GM12892 (cell line): Measurements from ENCODE around the gene HELZ2.

Experiments used
- POLR2A ChIP-seq: IDR thresholded peaks from 2 replicates; pipeline ENCODE4 v1.6.1; 2011; ENCODE audit warnings: low read depth, low read length, control low read depth
- POLR2AphosphoS5 ChIP-seq: IDR thresholded peaks from 2 replicates; pipeline ENCODE4 v1.6.1; 2011; ENCODE audit warnings: low read depth, low read length, control low read depth
- TAF1 ChIP-seq: IDR thresholded peaks from 2 replicates; pipeline ENCODE4 v1.6.1; 2011; ENCODE audit warnings: low read depth, mild to moderate bottlenecking, control low read depth, low read length, borderline replicate concordance

- no peak for TF ChIP-seq POLR2A
- TF ChIP-seq POLR2AphosphoS5, result no peak
- TF ChIP-seq TAF1, result no peak
These were observed 12.8 kb upstream of the HELZ2 start for GRCh38 chr20:63586797-63587196.
